ENCODE results near the gene KCNJ2.

KCNJ2 gene

DNA sequence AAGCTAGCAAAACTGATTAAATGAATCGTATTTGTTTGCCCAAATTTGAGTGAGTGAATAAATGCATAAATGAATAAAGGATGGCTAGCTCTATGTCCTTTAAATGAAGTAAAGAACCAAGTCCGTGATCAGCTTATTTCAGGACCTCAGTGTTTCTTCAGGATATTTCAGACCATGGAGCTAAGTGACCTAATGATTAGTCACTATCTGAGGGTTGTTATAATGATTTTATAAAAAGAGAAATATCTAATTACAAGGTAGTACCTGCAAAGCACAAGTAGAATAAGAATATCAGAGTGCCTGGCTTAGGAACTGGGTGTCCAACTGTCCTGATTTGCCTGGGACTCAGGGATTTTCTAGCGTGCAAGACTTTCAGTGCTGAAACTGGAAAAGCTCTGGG is 12.5 kb downstream of the KCNJ2 start:
- Histone ChIP-seq H3K27ac (ENCODE audit: low read depth, low read length) (no peak overlapping the region), H3K27me3 (ENCODE audit: control insufficient read depth in 1 of 2, insufficient read depth in 2 of 2, low read length in 2 of 2) (no peaks in the 10 kb centered on the region), H3K9me3 (ENCODE audit: low read length) (no peaks in the 10 kb centered on the region)

GRCh38 chr17:70183508-70183907 is 14.2 kb downstream of the KCNJ2 start:
- Histone ChIP-seq H3K4me3 (ENCODE audit: low read depth in 1 of 2, low read length in 2 of 2) (no peak overlapping the region), H3K27ac (ENCODE audit: low read depth, low read length) (no peak overlapping the region), H3K27me3 (ENCODE audit: control insufficient read depth in 1 of 2, insufficient read depth in 2 of 2, low read length in 2 of 2) (no peaks in the 10 kb centered on the region), H3K36me3 (ENCODE audit: insufficient read depth, low read length) (no peaks in the 10 kb centered on the region), H3K9me3 (ENCODE audit: low read length) (no peaks in the 10 kb centered on the region), H3K9ac (ENCODE audit: low read length) (no peak overlapping the region), H3K4me1 (ENCODE audit: insufficient read depth, low read length) (no peaks in the 10 kb centered on the region)

More for the DNA sequence above, 12.5 kb downstream of the KCNJ2 start:
- Histone ChIP-seq H3K9ac (ENCODE audit: low read length) (no peak overlapping the region), H3K36me3 (ENCODE audit: insufficient read depth, low read length) (no peaks in the 10 kb centered on the region), H3K4me1 (ENCODE audit: insufficient read depth, low read length) (no peaks in the 10 kb centered on the region), H3K4me3 (ENCODE audit: low read depth in 1 of 2, low read length in 2 of 2) (no peak overlapping the region)

- no peaks in the 10 kb centered on the region for H3K27me3 ChIP-seq (ENCODE audit: control insufficient read depth in 1 of 2, insufficient read depth in 2 of 2, low read length in 2 of 2)
- no peak overlapping the region for H3K27ac ChIP-seq (ENCODE audit: low read depth, low read length)
- no peak overlapping the region for H3K4me3 ChIP-seq (ENCODE audit: low read depth in 1 of 2, low read length in 2 of 2)
- H3K36me3 ChIP-seq (ENCODE audit: insufficient read depth, low read length), result no peaks in the 10 kb centered on the region
- H3K4me1 ChIP-seq (ENCODE audit: insufficient read depth, low read length), result no peaks in the 10 kb centered on the region
- no peaks in the 10 kb centered on the region for H3K9me3 ChIP-seq (ENCODE audit: low read length)
- no peak overlapping the region for H3K9ac ChIP-seq (ENCODE audit: low read length)
Observed at GRCh38 chr17:70184207-70184606, 14.9 kb downstream of the KCNJ2 start.

DNA sequence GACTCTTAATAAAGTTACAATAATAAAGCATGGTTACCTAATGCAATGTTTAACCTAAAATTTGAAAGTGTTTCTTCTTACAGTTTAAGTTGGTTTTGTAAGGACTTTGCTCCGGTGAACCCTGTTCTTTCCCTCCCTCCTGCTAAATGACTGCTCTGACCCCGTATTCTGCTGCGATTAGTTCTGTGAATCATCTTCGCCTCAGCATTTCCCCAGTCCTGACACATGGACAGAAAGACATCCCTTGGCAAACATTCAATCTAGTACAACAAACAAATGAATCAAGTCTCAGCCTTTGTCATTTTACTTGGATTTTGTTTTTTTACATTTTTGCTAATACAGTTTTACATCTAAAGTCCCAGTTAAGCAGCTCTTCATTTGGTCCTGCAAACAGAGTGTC is 15.4 kb downstream of the KCNJ2 start:
- Histone ChIP-seq H3K4me3 (ENCODE audit: low read depth in 1 of 2, low read length in 2 of 2) (no peak overlapping the region), H3K27ac (ENCODE audit: low read depth, low read length) (no peak overlapping the region), H3K9ac (ENCODE audit: low read length) (no peak overlapping the region), H3K9me3 (ENCODE audit: low read length) (no peaks in the 10 kb centered on the region), H3K27me3 (ENCODE audit: control insufficient read depth in 1 of 2, insufficient read depth in 2 of 2, low read length in 2 of 2) (no peaks in the 10 kb centered on the region), H3K4me1 (ENCODE audit: insufficient read depth, low read length) (no peaks in the 10 kb centered on the region), H3K36me3 (ENCODE audit: insufficient read depth, low read length) (no peaks in the 10 kb centered on the region)

DNA sequence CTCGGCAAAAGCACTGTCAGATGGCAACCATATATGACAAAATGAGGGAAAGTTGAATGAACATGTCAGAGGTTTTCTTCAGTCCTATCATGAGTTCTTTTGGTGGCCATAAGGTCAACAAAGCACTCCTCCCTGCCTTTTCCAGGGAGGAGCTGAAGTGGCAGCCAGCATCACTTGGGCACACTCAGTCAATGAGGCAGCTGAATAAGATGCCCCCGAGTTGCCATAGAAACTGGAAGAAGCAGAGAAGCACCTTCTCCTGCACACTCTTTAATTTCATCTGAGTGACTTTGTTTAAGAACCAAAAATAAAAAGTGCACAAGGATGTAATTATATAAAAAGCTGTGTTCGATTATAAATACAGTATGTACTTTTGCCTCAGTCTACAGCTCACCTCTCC is 16.0 kb downstream of the KCNJ2 start:
- Histone ChIP-seq H3K27ac (ENCODE audit: low read depth, low read length) (no peak overlapping the region), H3K9ac (ENCODE audit: low read length) (no peak overlapping the region), H3K4me3 (ENCODE audit: low read depth in 1 of 2, low read length in 2 of 2) (no peak overlapping the region), H3K4me1 (ENCODE audit: insufficient read depth, low read length) (no peaks in the 10 kb centered on the region), H3K27me3 (ENCODE audit: control insufficient read depth in 1 of 2, insufficient read depth in 2 of 2, low read length in 2 of 2) (no peaks in the 10 kb centered on the region), H3K9me3 (ENCODE audit: low read length) (no peaks in the 10 kb centered on the region), H3K36me3 (ENCODE audit: insufficient read depth, low read length) (no peaks in the 10 kb centered on the region)

DNA sequence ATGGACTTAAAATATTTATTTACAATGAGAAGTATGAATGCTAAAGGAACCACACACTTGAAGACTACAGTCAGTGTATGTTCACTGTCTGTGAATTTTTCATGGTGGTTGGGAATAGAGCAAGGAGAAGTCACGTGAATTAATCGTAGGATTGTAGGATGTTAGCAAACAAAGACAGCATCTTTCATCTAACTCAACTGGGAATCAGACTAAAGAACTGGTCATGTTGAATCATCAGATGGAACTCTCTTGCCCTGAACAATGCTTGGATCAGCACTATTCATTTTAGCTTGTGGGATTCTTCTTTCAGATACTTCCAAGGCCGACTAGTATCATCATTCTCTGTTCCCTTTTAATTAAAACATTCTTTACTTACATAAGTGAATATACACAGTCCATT is 18.1 kb downstream of the KCNJ2 start:
- no peaks in the 10 kb centered on the region for H3K9me3 ChIP-seq (ENCODE audit: low read length)
- H3K4me1 ChIP-seq (ENCODE audit: insufficient read depth, low read length), result no peaks in the 10 kb centered on the region
- no peak overlapping the region for H3K4me3 ChIP-seq (ENCODE audit: low read depth in 1 of 2, low read length in 2 of 2)
- no peak overlapping the region for H3K9ac ChIP-seq (ENCODE audit: low read length)
- no peaks in the 10 kb centered on the region for H3K36me3 ChIP-seq (ENCODE audit: insufficient read depth, low read length)
- H3K27me3 ChIP-seq (ENCODE audit: control insufficient read depth in 1 of 2, insufficient read depth in 2 of 2, low read length in 2 of 2), result no peaks in the 10 kb centered on the region
- H3K27ac ChIP-seq (ENCODE audit: low read depth, low read length), result no peak overlapping the region

DNA sequence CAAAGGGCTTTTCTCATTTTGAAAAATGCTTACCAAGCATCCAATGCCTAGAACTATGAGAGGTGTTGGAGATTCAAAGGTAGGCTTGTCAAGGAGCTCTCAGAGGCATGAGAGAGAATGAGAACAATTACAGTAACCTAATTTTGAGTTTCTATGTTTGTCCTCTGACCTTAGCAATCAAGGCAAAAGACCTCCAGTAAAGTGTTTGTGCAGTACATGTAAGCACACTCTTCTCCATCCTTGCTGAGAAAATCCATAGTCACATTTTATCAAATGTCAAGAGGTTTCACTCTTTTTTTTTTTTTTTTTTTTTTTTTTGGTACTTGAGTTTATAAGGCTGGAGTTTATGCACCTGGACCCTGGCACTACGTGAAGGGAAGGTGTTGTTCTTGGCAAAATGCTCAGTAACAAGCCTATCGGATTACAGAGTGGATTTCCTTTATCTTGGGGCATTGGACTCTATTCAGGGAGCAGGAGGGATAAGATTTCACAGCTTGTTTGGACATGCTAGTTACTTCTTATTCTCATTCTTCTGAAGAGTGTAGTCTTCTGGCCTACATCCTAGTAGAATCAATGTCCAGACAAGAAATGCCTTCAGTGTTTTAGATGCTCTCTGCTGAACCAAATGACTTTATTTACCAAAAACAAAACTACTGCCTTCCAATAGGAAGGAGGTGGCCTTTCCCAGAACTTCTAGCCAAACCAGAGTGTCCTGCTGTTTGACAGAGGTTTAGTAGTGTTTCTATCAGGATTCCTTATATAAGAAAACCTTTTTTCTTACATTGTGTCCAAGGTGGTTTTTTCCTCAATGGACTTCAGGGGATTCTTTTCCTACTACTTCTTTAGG is 21.9 kb downstream of the KCNJ2 start:
- Histone ChIP-seq H3K9ac (ENCODE audit: low read length) (no peak overlapping the region), H3K4me1 (ENCODE audit: insufficient read depth, low read length) (no peaks in the 10 kb centered on the region), H3K27ac (ENCODE audit: low read depth, low read length) (no peak overlapping the region), H3K36me3 (ENCODE audit: insufficient read depth, low read length) (no peaks in the 10 kb centered on the region), H3K4me3 (ENCODE audit: low read depth in 1 of 2, low read length in 2 of 2) (no peak overlapping the region), H3K27me3 (ENCODE audit: control insufficient read depth in 1 of 2, insufficient read depth in 2 of 2, low read length in 2 of 2) (no peaks in the 10 kb centered on the region), H3K9me3 (ENCODE audit: low read length) (no peaks in the 10 kb centered on the region)

DNA sequence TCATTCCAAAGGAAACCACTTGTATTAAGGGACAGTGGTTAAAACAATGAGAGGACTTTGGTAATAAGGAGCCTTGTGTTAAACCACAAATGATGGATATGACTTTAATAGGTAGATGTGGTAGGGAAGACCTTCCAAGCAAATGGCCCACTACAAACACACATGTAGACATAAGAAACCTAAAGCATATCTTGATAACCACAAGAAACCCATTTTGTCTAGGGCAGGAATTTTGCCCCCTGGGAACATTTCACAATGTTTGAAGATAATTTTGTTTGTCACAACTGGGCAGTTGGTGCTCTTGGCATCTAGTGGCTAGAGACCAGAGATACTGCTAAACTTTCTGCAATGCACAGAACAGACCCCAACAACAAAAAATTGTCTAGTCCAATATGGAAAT is 25.8 kb downstream of the KCNJ2 start:
- H3K4me1 ChIP-seq (ENCODE audit: insufficient read depth, low read length), result no peaks in the 10 kb centered on the region

DNA sequence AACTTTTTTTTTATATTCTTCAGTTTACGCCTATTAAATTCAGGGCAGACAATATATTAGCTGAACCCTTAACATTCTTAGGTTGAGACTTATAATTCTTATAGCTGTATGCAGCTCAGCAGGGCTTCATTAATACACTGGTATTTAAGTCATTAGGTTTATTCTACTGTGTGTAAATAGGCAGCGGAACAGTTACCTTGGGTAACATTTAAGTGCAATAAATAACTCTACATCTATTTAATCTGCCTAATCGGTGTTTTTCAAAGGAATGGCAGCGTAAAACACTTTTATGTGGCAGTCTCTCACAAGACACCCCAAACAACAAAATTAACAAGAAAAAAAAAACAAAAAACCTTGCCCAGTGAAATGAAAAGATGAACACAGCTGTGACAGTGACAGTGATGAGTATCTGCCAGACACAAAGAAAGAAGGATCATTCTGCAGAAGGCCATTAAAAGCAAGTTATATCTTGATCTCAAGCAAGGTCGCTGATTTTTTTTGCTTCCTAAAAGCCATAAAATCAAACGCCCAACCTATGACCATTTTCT is 32.6 kb downstream of the KCNJ2 start:
- no peak overlapping the region for H3K27ac ChIP-seq (ENCODE audit: low read depth, low read length)
- H3K36me3 ChIP-seq (ENCODE audit: insufficient read depth, low read length), result no peaks in the 10 kb centered on the region
- H3K9me3 ChIP-seq (ENCODE audit: low read length), result no peaks in the 10 kb centered on the region
- H3K4me1 ChIP-seq (ENCODE audit: insufficient read depth, low read length), result no peaks in the 10 kb centered on the region
- H3K4me3 ChIP-seq (ENCODE audit: low read depth in 1 of 2, low read length in 2 of 2), result no peak overlapping the region
- H3K9ac ChIP-seq (ENCODE audit: low read length), result no peak overlapping the region
- H3K27me3 ChIP-seq (ENCODE audit: control insufficient read depth in 1 of 2, insufficient read depth in 2 of 2, low read length in 2 of 2), result no peaks in the 10 kb centered on the region

More for the DNA sequence above, 25.8 kb downstream of the KCNJ2 start:
- Histone ChIP-seq H3K9ac (ENCODE audit: low read length) (no peak overlapping the region), H3K9me3 (ENCODE audit: low read length) (no peaks in the 10 kb centered on the region), H3K4me3 (ENCODE audit: low read depth in 1 of 2, low read length in 2 of 2) (no peak overlapping the region), H3K27me3 (ENCODE audit: control insufficient read depth in 1 of 2, insufficient read depth in 2 of 2, low read length in 2 of 2) (no peaks in the 10 kb centered on the region), H3K27ac (ENCODE audit: low read depth, low read length) (no peak overlapping the region), H3K36me3 (ENCODE audit: insufficient read depth, low read length) (no peaks in the 10 kb centered on the region)

GRCh38 chr17:70202840-70203239 is 33.5 kb downstream of the KCNJ2 start:
- H3K9me3 ChIP-seq (ENCODE audit: low read length), result no peaks in the 10 kb centered on the region
- no peaks in the 10 kb centered on the region for H3K4me1 ChIP-seq (ENCODE audit: insufficient read depth, low read length)
- no peaks in the 10 kb centered on the region for H3K36me3 ChIP-seq (ENCODE audit: insufficient read depth, low read length)
- H3K27ac ChIP-seq (ENCODE audit: low read depth, low read length), result no peak overlapping the region
- no peaks in the 10 kb centered on the region for H3K27me3 ChIP-seq (ENCODE audit: control insufficient read depth in 1 of 2, insufficient read depth in 2 of 2, low read length in 2 of 2)
- H3K4me3 ChIP-seq (ENCODE audit: low read depth in 1 of 2, low read length in 2 of 2), result no peak overlapping the region
- H3K9ac ChIP-seq (ENCODE audit: low read length), result no peak overlapping the region

DNA sequence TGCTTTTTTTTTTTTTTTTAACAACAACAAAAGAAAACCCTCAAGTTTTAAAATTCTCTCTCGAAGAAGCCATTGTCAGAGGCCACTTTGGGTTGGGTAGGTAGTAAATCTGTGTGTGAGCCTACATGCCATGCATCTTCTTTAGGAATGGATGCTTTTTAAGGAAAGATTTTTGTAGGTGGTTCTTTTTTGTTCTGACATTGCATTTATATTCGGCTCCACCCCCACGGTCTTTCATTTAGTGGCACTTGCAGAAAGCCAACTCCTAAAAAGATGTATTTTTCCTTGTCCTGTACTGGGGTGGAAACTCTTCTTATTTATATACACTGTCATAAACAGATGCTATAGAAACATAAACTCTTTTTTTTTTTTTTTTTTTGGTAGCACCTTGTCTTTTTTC is 35.1 kb downstream of the KCNJ2 start:
- Histone ChIP-seq H3K9me3 (ENCODE audit: low read length) (no peaks in the 10 kb centered on the region), H3K4me1 (ENCODE audit: insufficient read depth, low read length) (no peaks in the 10 kb centered on the region), H3K9ac (ENCODE audit: low read length) (no peak overlapping the region), H3K27me3 (ENCODE audit: control insufficient read depth in 1 of 2, insufficient read depth in 2 of 2, low read length in 2 of 2) (no peaks in the 10 kb centered on the region), H3K4me3 (ENCODE audit: low read depth in 1 of 2, low read length in 2 of 2) (no peak overlapping the region), H3K36me3 (ENCODE audit: insufficient read depth, low read length) (no peaks in the 10 kb centered on the region), H3K27ac (ENCODE audit: low read depth, low read length) (no peak overlapping the region)

- Histone ChIP-seq H3K4me1 (ENCODE audit: insufficient read depth, low read length) (no peaks in the 10 kb centered on the region), H3K27ac (ENCODE audit: low read depth, low read length) (no peak overlapping the region), H3K4me3 (ENCODE audit: low read depth in 1 of 2, low read length in 2 of 2) (no peak overlapping the region), H3K9ac (ENCODE audit: low read length) (no peak overlapping the region), H3K27me3 (ENCODE audit: control insufficient read depth in 1 of 2, insufficient read depth in 2 of 2, low read length in 2 of 2) (no peaks in the 10 kb centered on the region), H3K36me3 (ENCODE audit: insufficient read depth, low read length) (no peaks in the 10 kb centered on the region), H3K9me3 (ENCODE audit: low read length) (no peaks in the 10 kb centered on the region)
Observed at GRCh38 chr17:70205401-70205800, 36.1 kb downstream of the KCNJ2 start.
